HPDE6-E6E7 (cell line): ENCODE data around the gene GPBP1.

Source experiments
- DNase-seq: peaks from one replicate; pipeline ENCODE4 v3.0.0; 2011; ENCODE audit warnings: missing footprints; ENCODE audit errors: extremely low spot score

Gene GPBP1

GRCh38 chr5:57209316-57210040, 35.6 kb downstream of the GPBP1 start:
- DNase-seq = no peak

- no peak for DNase-seq
Measured at GRCh38 chr5:57210633-57211032, 36.8 kb downstream of the GPBP1 start.

GRCh38 chr5:57211039-57211438, 37.2 kb downstream of the GPBP1 start:
- no peak for DNase-seq

DNA sequence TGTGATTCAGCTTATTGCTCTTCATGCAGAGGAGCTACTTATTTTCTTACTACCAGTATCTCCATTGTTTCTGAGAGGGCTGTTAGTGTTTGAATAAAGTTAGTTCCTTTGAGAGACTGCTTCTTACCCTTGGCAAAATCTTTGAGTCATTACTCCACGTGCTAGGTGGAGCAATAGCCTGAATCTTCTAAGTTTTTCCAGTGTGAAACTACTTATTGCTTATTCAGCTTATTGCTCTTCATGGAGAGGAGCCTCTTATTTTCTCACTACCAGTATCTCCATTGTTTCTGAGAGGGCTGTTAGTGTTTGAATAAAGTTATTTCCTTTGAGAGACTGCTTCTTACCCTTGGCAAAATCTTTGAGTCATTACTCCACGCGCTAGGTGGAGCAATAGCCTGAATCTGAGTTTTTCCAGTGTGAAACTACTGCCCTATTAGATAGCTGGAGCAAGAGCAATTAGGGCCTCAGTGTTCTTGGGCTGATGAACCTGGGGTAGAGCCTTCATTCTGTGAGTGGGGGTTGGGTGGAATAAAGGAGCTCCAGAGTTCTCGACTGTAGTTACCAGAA, 41.9 kb downstream of the GPBP1 start:
- DNase-seq = no peak

GRCh38 chr5:57216714-57217113, 42.9 kb downstream of the GPBP1 start:
- DNase-seq = no peak

GRCh38 chr5:57219386-57219785, 45.5 kb downstream of the GPBP1 start:
- DNase-seq = no peak

DNA sequence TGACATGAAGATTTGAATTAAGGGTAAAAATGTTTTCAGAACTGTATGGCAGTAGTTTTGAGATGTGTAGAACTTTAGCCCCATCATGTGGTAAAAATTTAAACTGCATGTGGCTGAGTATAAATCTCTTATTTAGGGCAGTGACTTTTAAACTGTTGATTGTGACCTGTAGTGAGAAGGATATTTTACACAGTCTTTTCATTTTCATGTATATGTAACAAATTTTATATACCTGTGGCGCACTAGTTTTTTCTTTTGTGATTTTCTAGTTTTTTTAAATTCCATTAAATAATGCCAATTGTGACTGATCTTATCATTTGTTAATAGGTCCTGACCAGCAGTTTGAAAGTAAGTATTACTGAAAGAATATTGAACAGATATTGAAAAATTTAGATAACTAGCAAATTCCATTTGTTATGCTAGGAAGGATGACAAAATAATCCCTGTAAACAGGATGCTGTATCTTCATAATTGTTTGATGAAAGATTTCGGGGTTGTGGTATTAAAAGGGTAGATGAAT, 47.2 kb downstream of the GPBP1 start:
- no peak for DNase-seq

- DNase-seq = no peak
Measured at GRCh38 chr5:57225553-57225952, 51.7 kb downstream of the GPBP1 start.

GRCh38 chr5:57229313-57229712, 55.5 kb downstream of the GPBP1 start:
- no peak for DNase-seq

DNA sequence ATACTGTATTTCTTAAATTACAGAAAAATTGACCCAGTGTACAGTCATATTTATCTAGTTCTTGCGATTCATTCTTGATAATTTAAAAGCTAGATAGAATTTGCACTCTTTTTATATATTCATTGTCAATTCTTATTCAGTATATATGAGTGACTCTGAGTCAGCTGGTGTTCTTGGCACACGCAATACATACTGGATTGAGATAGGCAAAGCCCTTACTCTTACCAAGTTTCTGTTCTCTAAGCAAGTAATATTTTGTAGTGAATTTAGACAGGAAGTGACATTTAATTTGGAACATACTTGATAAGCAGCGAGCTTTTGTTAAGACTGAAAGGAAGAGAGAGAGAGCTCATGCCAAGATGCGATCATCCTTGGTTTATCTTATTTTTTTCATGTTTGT, 57.7 kb downstream of the GPBP1 start:
- DNase-seq = no peak

- no peak for DNase-seq
Measured at GRCh38 chr5:57232293-57233033, 58.6 kb downstream of the GPBP1 start.

DNA sequence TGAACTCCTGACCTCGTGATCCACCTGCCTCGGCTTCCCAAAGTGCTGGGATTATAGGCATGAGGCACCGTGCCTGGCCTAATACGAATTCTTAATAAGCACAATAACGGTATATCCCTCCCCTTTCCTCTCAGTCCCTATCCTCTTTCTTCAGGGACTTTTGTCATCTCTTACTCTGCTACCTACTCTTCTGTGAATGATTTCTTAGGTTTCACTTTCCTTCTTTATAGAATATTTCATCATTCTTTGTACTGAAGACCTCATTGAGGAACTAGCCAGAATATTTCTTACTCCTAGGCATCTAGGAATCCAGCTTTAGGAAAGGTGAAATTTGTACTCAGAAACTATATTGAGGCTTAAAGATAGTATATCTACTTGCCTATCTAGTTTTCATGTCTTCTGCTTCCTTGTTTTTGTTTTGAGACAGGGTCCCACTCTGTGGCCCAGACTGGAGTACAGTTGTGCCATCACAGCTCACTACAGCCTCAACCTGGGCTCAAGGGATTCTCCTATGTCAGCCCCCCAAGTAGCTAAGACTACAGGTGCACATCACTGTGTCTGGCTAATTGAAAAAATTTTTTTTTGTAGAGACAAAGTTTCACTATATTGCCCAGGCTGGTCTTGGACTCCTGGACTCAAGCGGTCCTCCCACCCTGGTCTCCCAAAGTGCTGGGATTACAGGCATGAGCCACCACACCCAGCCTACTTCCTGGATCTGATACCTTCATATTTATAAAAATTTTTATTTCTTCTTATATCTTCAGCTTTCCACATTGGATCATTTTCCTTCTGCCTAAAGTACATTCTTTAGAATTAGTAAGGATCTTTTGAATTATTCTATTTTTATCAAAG, 69.7 kb downstream of the GPBP1 start:
- DNase-seq = no peak

DNA sequence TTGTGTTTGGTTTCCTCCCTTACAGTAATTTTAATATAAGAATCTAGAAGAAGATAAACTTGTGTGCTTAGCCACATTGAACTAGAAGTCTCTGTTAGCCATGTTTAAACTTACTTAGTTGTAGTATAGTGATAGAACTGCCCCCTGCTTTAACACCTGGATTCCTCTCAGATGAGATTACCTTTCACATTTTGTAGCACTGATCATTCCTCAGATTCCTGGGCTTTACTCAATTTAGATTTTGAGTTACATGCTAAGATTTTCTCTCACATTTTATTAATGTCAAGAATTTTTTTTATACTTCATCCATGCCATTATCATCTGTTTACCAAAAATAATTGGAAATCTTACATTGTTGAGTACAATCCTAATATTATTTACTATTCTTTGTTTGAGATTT, 70.5 kb downstream of the GPBP1 start:
- DNase-seq = no peak

DNA sequence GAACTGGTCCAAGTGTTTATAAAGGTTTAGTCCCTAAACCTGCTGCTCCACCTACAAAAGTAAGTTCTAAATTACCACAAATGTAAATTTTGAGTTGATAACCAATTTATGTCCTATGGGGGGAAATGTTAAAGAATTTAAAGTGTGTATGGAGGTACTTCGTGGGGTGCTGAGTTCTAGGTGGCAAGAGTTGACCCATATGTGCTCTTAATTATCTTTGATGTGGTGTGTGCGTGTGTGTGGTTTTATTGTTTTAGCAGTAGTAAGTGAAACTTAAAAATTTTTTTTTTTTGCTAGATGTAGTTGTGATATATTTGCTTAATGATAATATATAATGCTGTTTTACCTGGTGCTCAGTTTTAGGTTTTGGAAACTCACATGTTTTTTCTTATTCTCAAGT, 72.6 kb downstream of the GPBP1 start:
- no peak for DNase-seq

- no peak for DNase-seq
Measured at GRCh38 chr5:57247765-57248164, 73.9 kb downstream of the GPBP1 start.

DNA sequence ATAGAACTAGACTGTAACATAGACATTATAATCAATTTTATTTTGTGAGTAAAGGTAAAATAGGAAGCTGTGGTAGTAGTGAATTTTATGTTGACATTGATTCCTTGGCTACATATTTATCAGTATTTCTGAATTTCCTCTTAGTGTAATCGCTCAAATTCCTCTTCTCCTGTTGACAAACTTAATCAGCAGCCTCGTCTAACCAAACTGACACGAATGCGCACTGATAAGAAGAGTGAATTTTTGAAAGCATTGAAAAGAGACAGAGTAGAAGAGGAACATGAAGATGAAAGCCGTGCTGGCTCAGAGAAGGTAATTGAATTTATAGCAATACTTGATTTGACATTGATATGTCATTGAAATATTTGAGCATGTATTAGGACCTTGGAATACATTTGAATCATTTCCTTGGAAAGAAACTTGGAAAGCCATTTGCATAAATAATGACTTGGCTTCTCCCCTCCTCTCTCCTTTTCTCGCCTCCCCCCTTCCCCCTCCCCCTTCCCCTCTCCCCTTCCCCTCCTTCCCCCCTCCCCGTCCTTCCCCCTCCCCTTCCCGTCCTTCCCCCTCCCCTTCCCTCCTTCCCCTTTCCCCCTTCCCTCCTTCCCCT, 75.5 kb downstream of the GPBP1 start:
- no peak for DNase-seq

- no peak for DNase-seq
Measured at GRCh38 chr5:57258052-57258451, 84.2 kb downstream of the GPBP1 start.

DNA sequence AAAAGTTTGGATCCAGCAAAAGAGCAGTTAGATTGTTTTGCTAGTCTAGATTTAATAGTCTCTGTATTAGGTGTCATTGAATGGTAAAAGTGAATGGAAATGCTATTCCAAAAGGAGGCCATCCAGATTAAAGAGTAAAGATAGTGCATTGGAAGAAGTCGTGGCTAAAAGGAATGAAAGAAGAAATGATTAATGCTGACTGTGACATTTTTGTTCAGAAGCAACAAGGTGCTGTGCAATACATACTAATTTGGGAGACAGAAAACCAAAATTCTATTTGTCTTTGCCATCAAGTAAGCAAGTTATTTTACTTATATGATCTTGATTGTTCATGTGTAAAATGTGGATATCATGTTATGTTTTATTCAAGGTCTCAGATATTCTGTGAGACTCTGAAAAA, 85.1 kb downstream of the GPBP1 start:
- no peak for DNase-seq

DNA sequence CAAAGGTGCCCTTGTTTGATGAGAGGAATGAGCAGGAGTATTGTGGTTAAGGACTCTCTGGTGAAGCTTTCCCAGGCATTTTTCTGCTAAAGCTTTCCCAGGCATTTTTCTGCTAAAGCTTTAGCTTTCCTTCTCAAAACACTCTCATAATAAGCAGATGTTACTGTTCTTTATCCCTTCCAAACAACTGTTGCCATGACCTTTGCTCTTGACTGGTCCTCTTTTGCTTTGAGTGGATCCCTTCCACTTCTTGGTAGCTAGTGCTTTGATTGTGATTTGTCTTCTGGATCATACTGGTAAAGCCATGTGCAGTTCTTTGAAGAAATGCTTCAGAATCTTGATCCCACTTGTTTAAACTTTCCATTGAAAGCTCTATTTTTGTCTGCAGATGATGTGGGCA, 85.8 kb downstream of the GPBP1 start:
- no peak for DNase-seq

- DNase-seq = no peak
Measured at GRCh38 chr5:57262541-57262940, 88.7 kb downstream of the GPBP1 start.

- DNase-seq = no peak
Measured at GRCh38 chr5:57267805-57268204, 93.9 kb downstream of the GPBP1 start.

DNA sequence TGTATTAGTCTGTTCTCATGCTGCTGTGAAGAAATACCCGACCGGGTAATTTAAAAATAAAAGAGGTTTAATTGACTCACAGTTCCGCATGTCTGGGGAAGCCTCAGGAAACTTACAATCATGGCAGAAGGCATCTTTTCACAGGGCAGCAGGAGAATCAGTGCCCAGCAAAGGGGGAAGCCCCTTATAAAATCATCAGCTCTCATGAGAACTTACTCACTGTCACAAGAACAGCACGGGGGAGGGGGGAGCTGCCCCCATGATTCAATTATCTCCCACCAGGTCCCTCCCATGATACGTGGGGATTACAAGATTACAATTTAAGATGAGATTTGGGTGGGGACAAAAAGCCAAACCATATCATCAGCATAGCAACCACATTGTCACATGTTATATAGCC, 102.5 kb downstream of the GPBP1 start:
- DNase-seq = no peak
